ENCODE measurements around the gene SLC2A1.

SLC2A1 gene

GRCh38 chr1:42926879-42927242, 31.8 kb downstream of the SLC2A1 start:
- H3K4me1 ChIP-seq (ENCODE audit: control insufficient read depth in 1 of 2, insufficient read depth in 1 of 2, low read depth in 1 of 2, low read length in 1 of 2), result peaks cover 31 to 33% of the 10 kb centered on the region in 2 experiments
- no peak overlapping the region for H3K4me3 ChIP-seq (ENCODE audit: low read depth in 1 of 2, low read length in 1 of 2)
- H3K9me3 ChIP-seq, result no peaks in the 10 kb centered on the region
- no peak for TF ChIP-seq CTCF (IDR thresholded peaks at IDR 0.05)
- H3K36me3 ChIP-seq, result peaks cover 6% of the 10 kb centered on the region
- no peak overlapping the region for H3K27ac ChIP-seq
- no peaks in the 10 kb centered on the region for H3K27me3 ChIP-seq

GRCh38 chr1:42926235-42926878, 32.3 kb downstream of the SLC2A1 start:
- TF ChIP-seq CTCF (IDR thresholded peaks at IDR 0.05), result no peak
- no peak overlapping the region for H3K27ac ChIP-seq
- no peaks in the 10 kb centered on the region for H3K9me3 ChIP-seq
- H3K4me1 ChIP-seq (ENCODE audit: control insufficient read depth in 1 of 2, insufficient read depth in 1 of 2, low read depth in 1 of 2, low read length in 1 of 2), result peaks cover 26 to 27% of the 10 kb centered on the region in 2 experiments
- peaks cover 6% of the 10 kb centered on the region for H3K36me3 ChIP-seq
- no peaks in the 10 kb centered on the region for H3K27me3 ChIP-seq
- H3K4me3 ChIP-seq (ENCODE audit: low read depth in 1 of 2, low read length in 1 of 2), result no peak overlapping the region

GRCh38 chr1:42924851-42925760, 33.6 kb downstream of the SLC2A1 start:
- peaks cover 6% of the 10 kb centered on the region for H3K36me3 ChIP-seq
- peak overlapping the region; percentile 72 for H3K27ac ChIP-seq
- no peaks in the 10 kb centered on the region for H3K9me3 ChIP-seq
- peaks cover 18 to 19% of the 10 kb centered on the region in 2 experiments for H3K4me1 ChIP-seq (ENCODE audit: control insufficient read depth in 1 of 2, insufficient read depth in 1 of 2, low read depth in 1 of 2, low read length in 1 of 2)
- no peak for TF ChIP-seq CTCF (IDR thresholded peaks at IDR 0.05)
- peak overlapping the region; percentile 92 to 94 for H3K4me3 ChIP-seq (ENCODE audit: low read depth in 1 of 2, low read length in 1 of 2)
- H3K27me3 ChIP-seq, result no peaks in the 10 kb centered on the region

GRCh38 chr1:42924082-42924850, 34.4 kb downstream of the SLC2A1 start:
- Histone ChIP-seq H3K4me3 (ENCODE audit: low read depth in 1 of 2, low read length in 1 of 2) (peak overlapping the region; percentile 92 to 94), H3K9me3 (no peaks in the 10 kb centered on the region), H3K4me1 (ENCODE audit: control insufficient read depth in 1 of 2, insufficient read depth in 1 of 2, low read depth in 1 of 2, low read length in 1 of 2) (peaks cover 18 to 25% of the 10 kb centered on the region in 2 experiments), H3K27me3 (no peaks in the 10 kb centered on the region), H3K27ac (peak overlapping the region; percentile 72), H3K36me3 (peaks cover 6% of the 10 kb centered on the region)
- peak; percentile 78 for TF ChIP-seq CTCF (IDR thresholded peaks at IDR 0.05)

GRCh38 chr1:42923367-42924081, 35.1 kb downstream of the SLC2A1 start:
- Histone ChIP-seq H3K4me1 (ENCODE audit: control insufficient read depth in 1 of 2, insufficient read depth in 1 of 2, low read depth in 1 of 2, low read length in 1 of 2) (peaks cover 18 to 25% of the 10 kb centered on the region in 2 experiments), H3K27me3 (no peaks in the 10 kb centered on the region), H3K27ac (peak overlapping the region; percentile 72), H3K4me3 (ENCODE audit: low read depth in 1 of 2, low read length in 1 of 2) (peak overlapping the region; percentile 92 to 94), H3K9me3 (no peaks in the 10 kb centered on the region), H3K36me3 (peaks cover 6% of the 10 kb centered on the region)
- no peak for TF ChIP-seq CTCF (IDR thresholded peaks at IDR 0.05)
